HG03097 (cell line): ENCODE measurements around the gene MAPKAP1.

ENCODE experiments used
- ATAC-seq: cut with Tn5 transposase; IDR thresholded peaks from one replicate; pipeline ENCODE4 v1.9.1; 2021; ENCODE audit not compliant: unreplicated experiment, low FRiP score

Gene MAPKAP1

GRCh38 chr9:125467116-125467740, 239.8 kb downstream of the MAPKAP1 start:
- ATAC-seq, result no peak

DNA sequence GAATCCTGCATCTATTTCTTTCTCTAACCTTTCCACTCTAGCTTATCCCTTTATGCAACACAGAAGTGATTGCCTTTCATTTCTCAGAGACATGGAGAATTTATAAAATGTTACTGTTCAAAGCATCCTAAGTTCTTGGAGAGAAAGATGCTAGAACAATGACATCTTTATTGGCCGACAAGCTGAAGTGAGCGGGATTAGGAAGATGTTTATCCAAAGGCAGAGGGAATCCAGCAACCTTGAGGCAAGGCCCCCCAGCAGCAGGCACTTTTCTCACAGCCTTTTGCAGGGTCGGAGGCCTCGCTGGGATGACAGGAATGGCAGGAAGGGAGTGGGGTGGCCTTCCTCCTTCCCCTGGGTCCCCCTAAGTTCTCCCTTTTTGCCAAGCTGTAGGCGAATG, 240.6 kb downstream of the MAPKAP1 start:
- no peak for ATAC-seq

GRCh38 chr9:125464591-125465385, 242.2 kb downstream of the MAPKAP1 start:
- no peak for ATAC-seq

DNA sequence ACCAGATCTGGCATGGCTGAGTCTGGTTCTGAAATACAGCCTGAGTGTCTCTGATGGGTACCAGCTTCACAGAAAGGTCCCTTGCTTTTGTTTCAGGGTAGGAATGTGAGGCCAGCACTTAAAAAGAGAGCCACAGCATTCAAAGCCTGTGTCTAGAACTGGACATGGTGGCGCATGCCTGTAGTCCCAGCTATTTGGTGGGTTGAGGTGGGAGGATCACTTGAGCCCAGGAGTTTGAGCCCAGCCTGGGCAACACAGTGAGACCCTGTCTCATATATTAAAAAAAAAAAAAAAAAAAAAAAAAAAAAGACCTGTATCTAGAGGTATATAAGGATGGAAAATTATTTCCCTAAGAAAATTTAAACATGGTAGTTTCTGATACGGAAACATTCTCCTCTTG, 243.1 kb downstream of the MAPKAP1 start:
- no peak for ATAC-seq

DNA sequence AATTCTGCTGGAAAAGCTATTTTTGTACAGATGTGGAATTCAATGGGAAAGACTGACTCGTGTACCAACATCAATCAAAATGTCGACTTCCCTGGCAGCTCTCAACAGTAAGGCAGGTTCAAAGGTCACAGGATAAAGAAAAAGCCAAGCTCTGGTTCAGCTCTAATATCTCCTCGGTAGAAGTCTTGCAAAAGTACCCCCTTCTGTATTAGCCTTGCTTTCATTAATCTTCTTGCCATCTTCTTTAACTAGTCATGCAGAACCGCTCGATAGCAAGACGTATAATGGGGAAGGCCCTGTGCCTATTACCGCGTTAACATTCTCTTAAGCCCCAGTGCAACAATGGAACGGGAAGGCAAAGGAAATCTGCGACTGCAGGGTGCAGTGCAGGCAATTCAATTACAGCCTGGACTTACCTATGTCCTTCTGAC, 244.1 kb downstream of the MAPKAP1 start:
- ATAC-seq, result no peak

DNA sequence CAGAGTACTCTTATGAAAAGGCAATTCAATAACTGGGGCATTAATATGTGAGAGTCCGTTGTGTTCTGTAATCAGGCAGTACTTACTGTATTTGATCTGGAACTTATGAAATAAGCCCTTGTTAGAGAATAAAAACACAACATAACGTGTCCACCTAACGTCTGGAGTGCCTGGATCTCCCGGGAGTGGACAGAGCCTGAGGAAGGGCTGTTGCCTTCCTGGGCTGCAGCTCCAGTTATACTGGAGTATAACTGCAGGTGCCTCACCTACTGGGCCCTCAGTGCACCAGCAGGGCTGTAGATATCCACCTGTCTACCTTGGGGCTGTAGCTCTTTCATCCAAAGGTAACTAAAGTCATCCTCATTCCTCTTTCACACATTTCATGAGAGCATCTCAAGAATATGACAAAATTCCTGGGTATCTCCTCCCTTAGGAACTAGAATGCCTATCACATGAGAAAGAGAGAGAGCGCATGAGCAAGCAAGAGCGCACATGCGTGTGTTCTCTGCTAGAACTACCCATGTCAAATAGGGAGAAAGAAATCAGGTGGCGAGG, 245.3 kb downstream of the MAPKAP1 start:
- ATAC-seq, result no peak

GRCh38 chr9:125460883-125461635, 245.9 kb downstream of the MAPKAP1 start:
- no peak for ATAC-seq

- ATAC-seq, result no peak
Observed at GRCh38 chr9:125460346-125460745, 246.7 kb downstream of the MAPKAP1 start.

DNA sequence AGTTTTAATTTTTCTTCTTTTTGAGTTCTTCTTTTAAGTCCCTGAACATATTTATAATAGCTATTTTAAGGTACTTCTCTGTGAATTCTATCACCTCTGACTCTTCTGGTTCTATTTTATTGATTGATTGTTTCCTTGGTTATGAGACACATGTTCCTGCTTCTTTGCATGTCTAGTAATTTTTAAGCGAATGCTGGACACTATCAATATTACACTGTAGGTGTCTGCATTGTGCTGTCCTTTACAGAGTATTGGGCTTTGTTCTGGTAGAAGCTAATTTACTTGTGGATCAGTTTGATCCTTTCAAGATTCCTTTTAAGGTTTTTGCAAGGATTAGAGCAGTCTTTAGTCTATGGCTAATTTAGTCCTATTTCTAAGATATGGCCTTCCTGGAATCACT, 249.7 kb downstream of the MAPKAP1 start:
- no peak for ATAC-seq

DNA sequence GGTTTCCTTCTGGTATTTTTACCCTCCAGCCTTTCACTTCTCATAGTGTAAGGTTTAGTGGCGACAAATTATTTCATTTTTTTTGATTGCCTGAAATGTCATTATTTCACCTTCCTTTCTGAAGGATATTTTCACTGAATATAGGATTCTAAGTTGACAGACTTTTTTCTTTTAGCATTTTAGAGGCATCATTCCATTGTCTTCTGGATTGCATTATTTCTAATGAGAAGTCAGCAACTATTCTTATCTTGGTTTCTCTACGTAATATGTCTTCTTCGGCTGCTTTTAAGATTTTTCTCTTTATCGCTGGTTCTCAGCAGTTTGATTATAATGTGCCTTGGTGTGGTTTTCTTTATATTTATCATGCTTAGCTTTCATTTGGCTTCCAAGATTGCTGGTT, 251.1 kb downstream of the MAPKAP1 start:
- ATAC-seq, result no peak

GRCh38 chr9:125455132-125455531, 251.9 kb downstream of the MAPKAP1 start:
- no peak for ATAC-seq

- no peak for ATAC-seq
Observed at GRCh38 chr9:125447202-125447802, 259.7 kb downstream of the MAPKAP1 start.

DNA sequence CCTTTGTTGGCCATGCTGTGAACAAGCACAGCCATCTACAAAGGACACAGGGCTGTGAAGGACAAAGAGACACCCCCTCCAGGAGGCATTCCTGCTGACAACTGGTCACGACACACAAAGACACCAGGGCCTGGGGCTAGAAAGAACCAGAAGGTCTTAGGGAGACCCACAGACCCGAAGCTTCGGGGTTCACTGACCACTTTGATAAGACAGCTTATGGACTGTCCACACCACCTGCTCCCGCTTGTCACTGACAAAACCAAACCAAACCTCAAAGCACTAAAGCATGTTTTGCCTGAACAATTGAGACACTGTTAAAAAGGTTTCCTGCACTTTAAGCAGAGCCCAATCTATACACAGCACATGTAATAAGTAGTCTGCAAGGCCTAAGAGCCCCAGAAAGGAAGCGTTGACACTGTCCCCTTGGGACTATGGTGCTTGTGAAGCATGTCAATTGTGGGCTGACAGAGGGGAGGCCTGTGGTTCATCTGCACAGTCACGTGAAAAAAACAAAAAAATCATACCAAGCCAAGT, 260.4 kb downstream of the MAPKAP1 start:
- peak; percentile 86 for ATAC-seq

GRCh38 chr9:125444956-125445506, 262.0 kb downstream of the MAPKAP1 start:
- no peak for ATAC-seq

DNA sequence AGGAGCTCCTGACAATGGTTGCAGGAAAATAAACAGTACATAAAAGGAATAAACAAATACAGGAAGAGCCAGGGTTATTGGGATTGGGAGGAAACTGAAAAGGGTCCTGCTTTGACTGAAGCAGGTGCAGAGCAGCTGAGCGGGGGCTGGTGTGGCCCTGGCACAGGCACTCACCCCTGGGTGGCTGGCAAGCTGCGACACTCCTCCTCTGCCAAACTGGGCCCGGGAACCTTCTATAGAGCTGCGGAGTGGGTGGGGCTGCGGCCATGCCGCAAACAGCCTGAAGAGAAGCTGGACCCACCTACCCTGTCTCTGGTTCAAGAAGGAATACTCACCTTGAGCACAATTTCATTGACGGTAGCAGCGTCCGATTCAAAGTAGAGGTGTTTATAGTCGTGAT, 262.8 kb downstream of the MAPKAP1 start:
- no peak for ATAC-seq

- no peak for ATAC-seq
Observed at GRCh38 chr9:125443367-125443766, 263.6 kb downstream of the MAPKAP1 start.

DNA sequence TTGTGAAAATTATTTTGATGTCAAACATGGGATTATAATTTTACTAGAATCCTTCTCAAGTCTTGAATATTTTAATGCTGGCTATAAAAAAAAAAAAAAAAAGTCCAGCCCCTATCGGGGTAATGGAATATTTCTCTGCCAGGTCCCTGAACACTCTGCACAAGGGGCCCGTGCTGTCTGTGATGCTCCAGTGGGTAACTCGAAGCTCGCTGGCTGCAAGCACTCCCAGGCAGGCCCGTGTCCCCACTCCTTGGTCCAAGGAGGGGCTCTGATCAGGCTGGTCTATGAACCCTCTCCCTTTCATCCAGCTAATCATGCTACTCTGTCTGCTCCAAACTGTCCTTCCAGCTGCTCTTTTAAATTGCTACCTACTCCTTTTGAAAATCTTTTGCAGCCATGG, 264.6 kb downstream of the MAPKAP1 start:
- ATAC-seq, result no peak

DNA sequence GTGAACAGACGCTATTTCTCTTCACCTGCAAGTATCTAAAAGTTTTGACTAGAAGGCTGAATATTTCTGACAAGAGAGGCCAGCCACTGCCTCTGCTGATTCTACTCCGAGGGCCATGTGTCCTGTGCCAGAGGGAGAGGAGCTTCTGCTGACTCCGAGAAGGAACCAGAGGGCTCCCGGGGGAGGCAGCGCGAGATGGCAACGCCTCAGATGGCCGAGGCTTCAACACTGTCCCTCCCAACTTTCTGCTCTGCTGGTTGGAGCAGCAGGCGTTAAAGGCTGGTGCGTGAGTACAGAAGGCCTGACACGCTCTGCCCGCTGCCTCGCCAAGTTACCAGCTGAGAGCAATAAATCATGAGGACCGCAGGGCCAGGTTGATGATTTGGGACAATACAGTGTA, 266.6 kb downstream of the MAPKAP1 start:
- no peak for ATAC-seq

DNA sequence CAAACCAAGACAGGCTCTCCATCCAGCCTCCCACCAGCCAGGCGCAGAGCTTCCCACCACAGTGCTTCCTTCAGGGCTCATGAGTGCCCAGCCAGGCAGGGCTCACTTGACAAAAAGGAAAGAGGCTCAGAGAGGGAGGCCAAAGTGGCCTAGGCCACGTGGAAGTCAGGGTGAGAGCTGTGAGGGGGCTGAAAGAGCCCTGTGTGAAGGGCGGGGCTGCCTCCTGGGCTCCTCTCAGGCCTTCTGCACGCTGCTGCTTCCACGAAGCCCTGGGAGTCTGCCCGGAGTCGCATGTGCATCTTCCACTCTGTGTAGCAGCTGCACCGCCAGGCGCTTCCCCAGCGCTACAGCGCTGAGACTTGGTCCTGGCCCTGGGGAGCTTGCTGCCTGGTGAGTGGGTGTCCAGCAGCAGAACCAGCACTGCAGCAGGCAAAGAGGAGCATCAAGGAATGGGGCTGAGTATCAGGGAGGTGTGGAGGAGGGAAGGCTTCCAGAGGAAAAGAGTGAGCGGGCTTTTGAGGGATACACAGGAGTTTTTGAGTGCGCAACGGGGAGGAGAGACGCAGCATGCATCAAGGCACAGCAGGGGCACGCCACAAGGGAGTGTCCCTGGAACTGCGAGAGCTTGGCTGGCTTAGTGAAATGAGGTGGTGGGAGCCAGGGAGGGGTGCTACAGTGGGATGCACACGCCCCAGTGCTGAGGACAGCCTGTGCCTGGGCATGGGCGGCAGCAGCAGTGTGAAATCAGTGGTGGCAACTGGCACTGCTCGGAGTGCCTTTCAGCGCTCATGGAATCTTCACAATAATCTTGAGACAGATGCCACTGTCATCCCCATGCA, 267.4 kb downstream of the MAPKAP1 start:
- ATAC-seq, result no peak
